Thyroid gland (tissue), 4 donors: ENCODE data around the gene GPM6B.

Experiments used
- CTCF ChIP-seq, 6 experiments: fragments of 200-600 bp in 3 of 6; fragments of 450-650 bp in 3 of 6; sonication (generic) in 3 of 6; IDR thresholded peaks; one replicate each; pipeline ENCODE4 v1.5.1; 2016 to 2019; ENCODE audit warnings: antibody characterized with exemption in 6 of 6, mild to moderate bottlenecking in 2 of 6, inconsistent platforms in 1 of 6, moderate library complexity in 1 of 6
- POLR2A ChIP-seq, 2 donors: fragments of 450-650 bp; IDR thresholded peaks; one replicate each; pipeline ENCODE4 v1.6.1; 2017; ENCODE audit warnings: antibody characterized with exemption in 2 of 2, mild to moderate bottlenecking in 2 of 2, moderate library complexity in 1 of 2

- TF ChIP-seq CTCF (IDR thresholded peaks at IDR 0.05): no peak
- TF ChIP-seq POLR2A (IDR thresholded peaks at IDR 0.05): no peak
Measured at GRCh38 chrX:13755254-13755653, 61.6 kb downstream of the GPM6B start.
